ENCODE results near the gene PSG5.
"Not testable (repeated sequence)": the region's sequence is repeated elsewhere in the genome, so short reads cannot be mapped to it uniquely, and the experiment has no call there.

GRCh38 chr19:43188092-43188491 is 1.8 kb upstream of the PSG5 start:
- peak; percentile 14 to 43 (median 38) for TF ChIP-seq CTCF (IDR thresholded peaks at IDR 0.05)
- not testable (repeated sequence) for TF ChIP-seq POLR2A (IDR thresholded peaks at IDR 0.05)

Measured in right lobe of liver (tissue), 4 donors.